Measurements from ENCODE around the gene ATM. TPM values are rescaled to one million over a fixed set of nuclear protein-coding genes. Genes with fewer than 3 reads are reported as not detected.
"Not testable (repeated sequence)": the region's sequence is repeated elsewhere in the genome, so short reads cannot be mapped to it uniquely, and the experiment has no call there.

ATM gene
- total RNA-seq, 4 donors from 2014 or later = 107 to 120 (median 109) TPM

- peaks cover 0 to 8% (median 0%) of the 10 kb centered on the region in 4 donors for H3K4me1 ChIP-seq
- no peak overlapping the region for H3K27ac ChIP-seq
- DNase-seq (ENCODE audit: low spot score in 2 of 2) = no peak
- TF ChIP-seq EP300 (IDR thresholded peaks at IDR 0.05) (no peak), POLR2A (IDR thresholded peaks at IDR 0.05) (no peak)
- TF ChIP-seq, protein P1, sequence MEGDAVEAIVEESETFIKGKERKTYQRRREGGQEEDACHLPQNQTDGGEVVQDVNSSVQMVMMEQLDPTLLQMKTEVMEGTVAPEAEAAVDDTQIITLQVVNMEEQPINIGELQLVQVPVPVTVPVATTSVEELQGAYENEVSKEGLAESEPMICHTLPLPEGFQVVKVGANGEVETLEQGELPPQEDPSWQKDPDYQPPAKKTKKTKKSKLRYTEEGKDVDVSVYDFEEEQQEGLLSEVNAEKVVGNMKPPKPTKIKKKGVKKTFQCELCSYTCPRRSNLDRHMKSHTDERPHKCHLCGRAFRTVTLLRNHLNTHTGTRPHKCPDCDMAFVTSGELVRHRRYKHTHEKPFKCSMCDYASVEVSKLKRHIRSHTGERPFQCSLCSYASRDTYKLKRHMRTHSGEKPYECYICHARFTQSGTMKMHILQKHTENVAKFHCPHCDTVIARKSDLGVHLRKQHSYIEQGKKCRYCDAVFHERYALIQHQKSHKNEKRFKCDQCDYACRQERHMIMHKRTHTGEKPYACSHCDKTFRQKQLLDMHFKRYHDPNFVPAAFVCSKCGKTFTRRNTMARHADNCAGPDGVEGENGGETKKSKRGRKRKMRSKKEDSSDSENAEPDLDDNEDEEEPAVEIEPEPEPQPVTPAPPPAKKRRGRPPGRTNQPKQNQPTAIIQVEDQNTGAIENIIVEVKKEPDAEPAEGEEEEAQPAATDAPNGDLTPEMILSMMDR (IDR thresholded peaks at IDR 0.05) = no peak
- no peaks in the 10 kb centered on the region for H3K27me3 ChIP-seq
- WGBS, 2 donors = 27 to 33% methylated on average over 1 of the region's 1 CpG
- no peaks in the 10 kb centered on the region for H3K9me3 ChIP-seq
- H3K36me3 ChIP-seq = peaks cover 0 to 50% (median 0%) of the 10 kb centered on the region in 3 donors
- no peak overlapping the region for H3K4me3 ChIP-seq
These were observed 145.3 kb downstream of the ATM start for GRCh38 chr11:108368134-108368533.

- H3K9me3 ChIP-seq = peaks cover 0 to 5% (median 0%) of the 10 kb centered on the region in 4 donors
- TF ChIP-seq, protein P1 (IDR thresholded peaks at IDR 0.05) = no peak
- TF ChIP-seq EP300 (IDR thresholded peaks at IDR 0.05) (no peak), POLR2A (IDR thresholded peaks at IDR 0.05) (no peak)
- H3K27ac ChIP-seq = no peak overlapping the region
- H3K27me3 ChIP-seq = no peaks in the 10 kb centered on the region
- no peak overlapping the region for H3K4me3 ChIP-seq
- WGBS, 2 donors = 72 to 82% methylated on average over 5 of the region's 5 CpGs
- H3K4me1 ChIP-seq = peaks cover 0 to 8% (median 0%) of the 10 kb centered on the region in 4 donors
- peaks cover 0 to 58% (median 0%) of the 10 kb centered on the region in 3 donors for H3K36me3 ChIP-seq
- DNase-seq (ENCODE audit: low spot score in 2 of 2) = no peak
These were observed 146.2 kb downstream of the ATM start for GRCh38 chr11:108369064-108369463.

GRCh38 chr11:108370315-108370714, 147.4 kb downstream of the ATM start:
- no peaks in the 10 kb centered on the region for H3K27me3 ChIP-seq
- no peak overlapping the region for H3K27ac ChIP-seq
- TF ChIP-seq POLR2A (IDR thresholded peaks at IDR 0.05) (no peak), EP300 (IDR thresholded peaks at IDR 0.05) (no peak)
- TF ChIP-seq, protein P1 (IDR thresholded peaks at IDR 0.05) = no peak
- peaks cover 0 to 46% (median 0%) of the 10 kb centered on the region in 3 donors for H3K36me3 ChIP-seq
- H3K4me3 ChIP-seq = no peak overlapping the region
- H3K9me3 ChIP-seq = peaks cover 0 to 7% (median 0%) of the 10 kb centered on the region in 4 donors
- DNase-seq (ENCODE audit: low spot score in 2 of 2) = no peak
- H3K4me1 ChIP-seq = peaks cover 0 to 8% (median 0%) of the 10 kb centered on the region in 4 donors

DNA sequence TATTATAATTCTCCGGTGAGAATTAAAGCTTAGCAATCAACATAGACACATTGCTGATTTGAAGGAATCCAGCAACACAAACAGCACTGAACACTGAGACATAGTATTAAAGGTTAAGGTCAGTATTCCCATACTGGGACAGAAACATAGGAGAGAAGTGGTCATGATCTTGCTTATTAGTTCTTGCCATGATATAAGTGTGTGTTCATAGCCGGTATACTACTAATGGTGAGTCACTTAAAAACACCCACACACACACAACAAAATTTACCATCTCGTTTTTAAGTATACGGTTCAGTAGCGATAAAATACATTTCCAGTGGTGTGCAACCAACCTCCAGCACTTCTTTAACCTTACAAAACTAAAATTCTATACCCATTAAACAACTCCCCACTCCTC, 148.1 kb downstream of the ATM start:
- 76 to 77% methylated on average over 5 of the region's 5 CpGs for WGBS, 2 donors
- Histone ChIP-seq H3K27ac (no peak overlapping the region), H3K4me3 (no peak overlapping the region), H3K4me1 (peaks cover 0 to 8% (median 0%) of the 10 kb centered on the region in 4 donors), H3K36me3 (peaks cover 0 to 39% (median 0%) of the 10 kb centered on the region in 3 donors), H3K27me3 (no peaks in the 10 kb centered on the region), H3K9me3 (peaks cover 0 to 7% (median 0%) of the 10 kb centered on the region in 4 donors)
- TF ChIP-seq POLR2A (IDR thresholded peaks at IDR 0.05) = no peak
- TF ChIP-seq, protein P1 (IDR thresholded peaks at IDR 0.05) = no peak
- TF ChIP-seq EP300 (IDR thresholded peaks at IDR 0.05) = no peak
- DNase-seq (ENCODE audit: low spot score in 2 of 2) = no peak

GRCh38 chr11:108373505-108373904, 150.6 kb downstream of the ATM start:
- H3K4me1 ChIP-seq; DNase-seq (ENCODE audit: low spot score in 2 of 2); H3K27me3 ChIP-seq; H3K9me3 ChIP-seq; H3K4me3 ChIP-seq; H3K27ac ChIP-seq: not testable (repeated sequence)
- 92 to 95% methylated on average over 24 of the region's 24 CpGs for WGBS, 2 donors
- H3K36me3 ChIP-seq = peaks cover 0 to 24% (median 0%) of the 10 kb centered on the region in 3 donors

GRCh38 chr11:108388576-108388975, 165.7 kb downstream of the ATM start:
- Histone ChIP-seq H3K27ac (no peak overlapping the region), H3K9me3 (no peaks in the 10 kb centered on the region), H3K4me1 (no peaks in the 10 kb centered on the region), H3K36me3 (peaks cover 0 to 20% (median 0%) of the 10 kb centered on the region in 3 donors), H3K27me3 (no peaks in the 10 kb centered on the region), H3K4me3 (no peak overlapping the region)
- TF ChIP-seq POLR2A (IDR thresholded peaks at IDR 0.05) (no peak), EP300 (IDR thresholded peaks at IDR 0.05) (no peak)
- TF ChIP-seq, protein P1 (IDR thresholded peaks at IDR 0.05) = no peak
- WGBS, 2 donors = 77 to 82% methylated on average over 5 of the region's 5 CpGs
- no peak for DNase-seq (ENCODE audit: low spot score in 2 of 2)
